ENCODE data around the gene GRHL1.
"Not testable (repeated sequence)": the region's sequence is repeated elsewhere in the genome, so short reads cannot be mapped to it uniquely, and the experiment has no call there.

The GRHL1 gene, protein sequence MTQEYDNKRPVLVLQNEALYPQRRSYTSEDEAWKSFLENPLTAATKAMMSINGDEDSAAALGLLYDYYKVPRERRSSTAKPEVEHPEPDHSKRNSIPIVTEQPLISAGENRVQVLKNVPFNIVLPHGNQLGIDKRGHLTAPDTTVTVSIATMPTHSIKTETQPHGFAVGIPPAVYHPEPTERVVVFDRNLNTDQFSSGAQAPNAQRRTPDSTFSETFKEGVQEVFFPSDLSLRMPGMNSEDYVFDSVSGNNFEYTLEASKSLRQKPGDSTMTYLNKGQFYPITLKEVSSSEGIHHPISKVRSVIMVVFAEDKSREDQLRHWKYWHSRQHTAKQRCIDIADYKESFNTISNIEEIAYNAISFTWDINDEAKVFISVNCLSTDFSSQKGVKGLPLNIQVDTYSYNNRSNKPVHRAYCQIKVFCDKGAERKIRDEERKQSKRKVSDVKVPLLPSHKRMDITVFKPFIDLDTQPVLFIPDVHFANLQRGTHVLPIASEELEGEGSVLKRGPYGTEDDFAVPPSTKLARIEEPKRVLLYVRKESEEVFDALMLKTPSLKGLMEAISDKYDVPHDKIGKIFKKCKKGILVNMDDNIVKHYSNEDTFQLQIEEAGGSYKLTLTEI

GRCh38 chr2:9951522-9952285, at the start of gene GRHL1:
Gene GRHL1, plus strand, starts transcription at chr2:9951693. Its CDS starts 141 bp downstream, at chr2:9951834.
- DNase-seq: peak; percentile 94

GRCh38 chr2:9905413-9905812, 46.1 kb upstream of the GRHL1 start:
- DNase-seq: no peak

DNA sequence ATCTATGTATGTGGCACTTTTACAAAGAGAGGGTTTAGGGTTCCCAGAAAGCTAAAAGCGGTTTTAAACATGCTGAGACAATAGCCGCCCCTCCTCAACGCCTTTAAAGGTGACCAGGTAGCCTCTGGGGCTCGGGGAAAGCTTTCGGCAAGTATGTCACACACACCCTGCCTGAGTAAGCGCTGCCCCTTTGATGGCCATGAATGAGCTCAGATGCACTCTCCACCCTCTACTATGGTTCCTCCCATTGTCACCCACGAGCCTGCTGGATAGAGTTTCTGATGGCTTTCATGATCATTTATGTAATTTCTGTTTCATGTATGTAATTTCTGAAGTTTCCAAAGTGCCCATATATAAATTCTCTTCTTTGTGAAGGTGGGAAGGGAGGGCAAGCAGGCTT, 44.1 kb upstream of the GRHL1 start:
- no peak for DNase-seq

GRCh38 chr2:9908639-9909038, 42.9 kb upstream of the GRHL1 start:
- no peak for DNase-seq

- peak; percentile 27 for DNase-seq
These were observed 42.4 kb upstream of the GRHL1 start for GRCh38 chr2:9909106-9909505.

- no peak for DNase-seq
These were observed 40.8 kb upstream of the GRHL1 start for GRCh38 chr2:9910699-9911098.

GRCh38 chr2:9912468-9912867, 39.0 kb upstream of the GRHL1 start:
- no peak for DNase-seq

GRCh38 chr2:9914384-9915065, 37.0 kb upstream of the GRHL1 start:
- no peak for DNase-seq

- no peak for DNase-seq
These were observed 33.2 kb upstream of the GRHL1 start for GRCh38 chr2:9918275-9918674.

- DNase-seq: no peak
These were observed 32.0 kb upstream of the GRHL1 start for GRCh38 chr2:9919512-9919911.

DNA sequence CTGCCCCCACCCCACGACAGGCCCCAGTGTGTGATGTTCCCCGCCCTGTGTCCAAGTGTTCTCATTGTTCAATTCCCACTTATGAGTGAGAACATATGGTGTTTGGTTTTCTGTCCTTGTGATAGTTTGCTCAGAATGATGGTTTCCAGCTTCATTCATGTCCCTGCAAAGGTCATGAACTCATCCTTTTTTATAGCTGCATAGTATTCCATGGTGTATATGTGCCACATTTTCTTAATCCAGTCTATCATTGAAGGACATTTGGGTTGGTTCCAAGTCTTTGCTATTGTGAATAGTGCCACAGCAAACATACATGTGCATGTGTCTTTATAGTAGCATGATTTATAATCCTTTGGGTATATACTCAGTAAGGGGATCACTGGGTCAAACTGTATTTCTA, 24.5 kb upstream of the GRHL1 start:
- not testable (repeated sequence) for DNase-seq

DNA sequence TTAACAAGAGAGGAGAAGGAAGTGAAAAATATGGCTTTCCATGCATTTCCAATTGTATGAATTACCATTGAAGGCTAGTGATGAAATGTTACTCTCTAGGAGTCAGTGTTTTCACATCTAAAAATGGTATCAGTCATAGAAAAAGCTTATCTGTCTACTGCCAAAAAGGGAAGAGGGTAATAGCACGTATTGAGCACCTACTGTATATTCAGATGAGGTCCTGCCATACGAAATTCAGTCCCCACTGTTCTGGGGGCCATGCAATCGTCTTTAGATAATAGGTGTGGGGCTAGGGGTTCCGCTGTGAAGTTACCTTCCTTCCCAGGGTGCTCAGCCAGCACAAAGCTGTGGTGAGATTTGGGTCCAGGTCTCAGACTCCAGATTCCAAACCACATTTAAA, 14.2 kb upstream of the GRHL1 start:
- DNase-seq: no peak

- no peak for DNase-seq
These were observed 13.5 kb upstream of the GRHL1 start for GRCh38 chr2:9937968-9938367.

DNA sequence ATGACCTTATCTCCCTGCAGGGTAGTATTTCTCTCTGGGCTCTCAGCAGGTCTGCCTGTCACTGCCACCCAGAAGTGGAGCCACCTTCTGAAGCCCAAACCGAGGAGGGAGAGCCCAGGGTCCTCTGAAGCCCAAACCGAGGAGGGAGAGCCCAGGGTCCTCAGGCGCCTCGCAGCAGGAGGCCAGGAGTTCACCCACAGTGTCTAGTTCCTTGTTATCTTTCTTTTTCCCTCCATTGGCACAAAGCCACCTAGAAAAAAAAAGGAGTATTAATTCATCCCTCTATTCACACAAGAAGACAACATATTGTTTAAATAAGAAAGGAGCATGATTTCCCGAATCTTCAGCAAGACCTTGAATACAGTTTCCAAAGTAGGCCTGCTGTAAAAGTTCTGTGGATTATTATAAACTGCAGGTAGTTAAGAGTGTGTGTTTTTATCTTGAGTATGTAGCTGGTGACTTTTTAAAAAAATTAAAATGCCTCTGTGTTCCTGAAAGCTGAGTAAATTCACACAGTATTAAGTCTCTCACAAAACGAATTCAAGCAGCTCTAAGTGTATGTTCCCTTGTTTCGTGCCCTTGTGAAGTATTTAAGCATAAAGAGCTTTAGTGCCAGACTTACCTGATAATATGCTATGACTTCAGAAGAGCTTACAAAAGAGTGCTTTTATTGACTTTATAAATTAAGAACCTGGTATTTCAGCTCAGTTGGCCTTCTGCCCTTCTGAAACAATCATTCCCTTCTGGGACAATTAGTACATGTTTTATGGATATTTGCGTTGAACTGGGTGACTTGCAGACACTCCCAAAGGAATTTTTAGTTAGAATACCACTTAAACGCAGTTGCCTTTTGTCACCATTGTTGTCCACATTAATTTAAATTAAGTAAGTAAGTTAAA, 11.7 kb upstream of the GRHL1 start:
- no peak for DNase-seq

DNA sequence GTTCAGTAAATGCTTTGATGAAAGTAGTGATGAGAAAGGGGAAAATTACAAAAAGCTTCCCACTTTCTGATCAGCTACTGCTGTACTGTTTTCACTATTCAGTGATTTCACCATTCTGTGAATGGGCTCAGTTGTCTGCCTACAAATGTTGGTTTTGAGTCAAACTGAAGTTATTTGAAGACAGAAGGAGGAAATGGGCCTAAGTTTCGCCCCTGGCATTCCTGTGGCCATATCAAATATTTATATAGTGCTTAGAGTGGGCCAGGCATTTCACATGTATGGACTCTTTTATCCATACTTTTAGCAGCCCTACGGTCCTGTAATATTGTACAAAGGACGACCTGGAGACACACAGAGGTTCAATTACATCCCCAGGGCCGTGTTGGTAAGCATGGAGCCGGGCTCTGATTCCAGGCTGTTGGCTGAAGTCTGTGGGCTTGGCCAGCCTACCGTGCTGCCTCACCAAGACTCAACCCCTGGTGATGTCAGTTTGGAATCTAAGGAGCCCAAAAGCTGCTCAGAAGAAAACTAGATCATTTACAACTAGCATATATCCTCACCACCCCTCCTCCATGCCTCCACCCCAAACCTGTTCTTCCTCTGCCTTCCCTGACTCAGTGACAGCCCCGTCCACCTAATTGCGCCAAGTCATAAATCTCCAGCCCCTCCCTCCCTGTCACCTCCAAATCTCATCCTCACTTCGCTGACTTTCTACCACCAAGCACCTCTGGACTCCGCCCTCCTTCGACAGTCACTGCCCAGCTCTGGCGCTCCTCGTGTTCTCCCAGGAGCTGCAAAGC, 10.1 kb upstream of the GRHL1 start:
- DNase-seq: no peak

- no peak for DNase-seq
These were observed 9.5 kb upstream of the GRHL1 start for GRCh38 chr2:9941996-9942390.

- DNase-seq: no peak
These were observed 7.1 kb upstream of the GRHL1 start for GRCh38 chr2:9944330-9944758.

GRCh38 chr2:9945596-9945995, 5.9 kb upstream of the GRHL1 start:
- no peak for DNase-seq

GRCh38 chr2:9946076-9946475, 5.4 kb upstream of the GRHL1 start:
- no peak for DNase-seq

DNA sequence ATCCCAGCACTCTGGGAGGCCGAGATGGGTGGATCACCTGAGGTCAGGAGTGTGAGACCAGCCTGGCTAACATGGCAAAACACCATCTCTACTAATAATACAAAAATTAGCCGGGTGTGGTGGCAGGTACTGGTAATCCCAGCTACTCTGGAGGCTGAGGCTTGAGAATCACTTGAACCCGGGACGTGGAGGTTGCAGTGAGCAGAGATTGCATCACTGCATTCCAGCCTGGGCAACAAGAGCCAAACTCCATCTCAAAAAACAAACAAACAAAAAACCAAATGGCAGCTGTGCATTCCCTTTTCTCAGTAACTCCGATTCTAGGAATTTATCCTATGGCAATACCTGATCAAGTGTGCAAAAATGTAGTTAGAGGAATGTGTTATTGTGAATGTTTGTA, 4.7 kb upstream of the GRHL1 start:
- no peak for DNase-seq

DNA sequence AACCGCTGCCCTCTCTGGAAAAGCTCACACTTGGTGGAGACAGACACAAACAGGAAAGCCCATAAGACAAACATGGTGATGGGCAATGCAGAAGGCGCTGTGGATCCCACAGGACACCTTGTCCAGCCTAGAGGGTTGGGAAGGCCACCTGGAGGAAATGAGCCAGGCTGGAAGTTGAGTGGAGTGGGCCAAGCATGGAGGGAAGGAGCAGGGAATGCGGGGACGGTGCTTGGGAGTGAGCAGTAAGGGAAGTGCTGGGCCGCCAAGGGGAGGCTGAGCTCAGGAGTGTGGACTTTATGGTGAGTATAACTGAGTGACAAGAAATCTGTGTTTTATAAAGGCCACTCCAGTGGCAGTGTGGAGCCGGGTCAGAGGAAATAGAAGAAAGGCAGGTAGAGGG, 2.8 kb upstream of the GRHL1 start:
- no peak for DNase-seq
